GM23338 (cell line): ENCODE measurements around the gene BNC2. TPM values are rescaled to one million over a fixed set of nuclear protein-coding genes. Genes with fewer than 3 reads are reported as not detected.

ENCODE experiments used
- ATAC-seq: fragments of 200-7000 bp; cut with Tn5 transposase; 3 replicates; pipeline ENCODE4 v1.9.1; 2020
- DNase-seq: peaks from one replicate; pipeline ENCODE4 v3.0.0-alpha.2; 2015; ENCODE audit warnings: low spot score
- H2AFZ ChIP-seq: fragments of 200-600 bp; sonication (generic); 2 replicates; pipeline ENCODE4 v1.8.0; 2016; ENCODE audit warnings: antibody characterized with exemption, mild to moderate bottlenecking, moderate library complexity
- H3F3A ChIP-seq: fragments of 200-600 bp; sonication (generic); replicated peaks from 2 replicates; pipeline ENCODE4 v1.8.0; 2017; ENCODE audit warnings: antibody characterized with exemption, mixed run types, low read depth
- H3K27ac ChIP-seq: fragments of 200-600 bp; sonication (generic); 2 replicates; pipeline ENCODE4 v1.6.1; 2016; ENCODE audit warnings: low read depth
- H3K27me3 ChIP-seq: fragments of 200-600 bp; sonication (generic); 2 replicates; pipeline ENCODE4 v1.8.0; 2016; ENCODE audit warnings: mild to moderate bottlenecking, mixed run types, moderate library complexity; ENCODE audit not compliant: insufficient read depth
- H3K36me3 ChIP-seq: fragments of 200-600 bp; sonication (generic); 2 replicates; pipeline ENCODE4 v1.8.0; 2016; ENCODE audit warnings: mild to moderate bottlenecking; ENCODE audit not compliant: insufficient read depth
- H3K4me1 ChIP-seq: fragments of 200-600 bp; sonication (generic); 2 replicates; pipeline ENCODE4 v1.8.0; 2016; ENCODE audit warnings: mild to moderate bottlenecking, moderate library complexity; ENCODE audit not compliant: insufficient read depth
- H3K4me2 ChIP-seq: fragments of 200-600 bp; sonication (generic); 2 replicates; pipeline ENCODE4 v1.7.1; 2017; ENCODE audit warnings: mixed run types
- H3K4me3 ChIP-seq: fragments of 200-600 bp; sonication (generic); 2 replicates; pipeline ENCODE4 v1.6.1; 2016; ENCODE audit warnings: mixed run types
- H3K79me2 ChIP-seq: fragments of 200-600 bp; sonication (generic); replicated peaks from 2 replicates; pipeline ENCODE4 v1.8.0; 2017; ENCODE audit warnings: mild to moderate bottlenecking; ENCODE audit not compliant: insufficient read depth
- H3K9me2 ChIP-seq: fragments of 200-600 bp; sonication (generic); 2 replicates; pipeline ENCODE4 v1.8.0; 2017; ENCODE audit not compliant: insufficient read depth
- H4K20me1 ChIP-seq: fragments of 200-600 bp; sonication (generic); replicated peaks from 2 replicates; pipeline ENCODE4 v1.8.0; 2017; ENCODE audit warnings: mild to moderate bottlenecking; ENCODE audit not compliant: insufficient read depth
- H3K27ac Mint-ChIP-seq: 2 replicates; pipeline ENCODE4 v1.8.0; 2020; ENCODE audit warnings: inconsistent platforms, mild to moderate bottlenecking, moderate library complexity, mixed read lengths
- H3K27me3 Mint-ChIP-seq: 3 replicates; pipeline ENCODE4 v1.8.0; 2022; ENCODE audit warnings: low read depth, mild to moderate bottlenecking, moderate library complexity, mixed read lengths, inconsistent platforms; ENCODE audit not compliant: insufficient read depth, poor library complexity
- H3K36me3 Mint-ChIP-seq: 3 replicates; pipeline ENCODE4 v1.8.0; 2021; ENCODE audit warnings: low read depth, mild to moderate bottlenecking, inconsistent platforms, moderate library complexity, mixed read lengths
- H3K4me1 Mint-ChIP-seq: 3 replicates; pipeline ENCODE4 v1.8.0; 2020; ENCODE audit warnings: mild to moderate bottlenecking, inconsistent platforms, mixed read lengths
- H3K4me3 Mint-ChIP-seq: 3 replicates; pipeline ENCODE4 v1.8.0; 2021; ENCODE audit warnings: moderate library complexity, mild to moderate bottlenecking, inconsistent platforms, mixed read lengths
- H3K9me3 Mint-ChIP-seq: 3 replicates; pipeline ENCODE4 v1.8.0; 2020; ENCODE audit warnings: moderate library complexity, mild to moderate bottlenecking, inconsistent platforms, mixed read lengths
- CREB1 ChIP-seq: fragments of 250-450 bp; sonication (Bioruptor Pico); IDR thresholded peaks from 2 replicates; pipeline ENCODE4 v1.5.0; 2020; ENCODE audit warnings: low read depth, mild to moderate bottlenecking, moderate library complexity
- EZH2 ChIP-seq: fragments of 200-600 bp; sonication (generic); IDR thresholded peaks from one replicate; pipeline ENCODE4 v1.8.0; 2017; ENCODE audit warnings: antibody characterized with exemption, mild to moderate bottlenecking, low read depth; ENCODE audit not compliant: unreplicated experiment
- EZH2phosphoT487 ChIP-seq: fragments of 200-600 bp; sonication (generic); IDR thresholded peaks from one replicate; pipeline ENCODE4 v1.8.1; 2018; ENCODE audit warnings: antibody characterized with exemption; ENCODE audit not compliant: unreplicated experiment
- JUNB ChIP-seq: IDR thresholded peaks from one replicate; pipeline ENCODE4 v1.6.1; 2016; ENCODE audit warnings: antibody characterized with exemption; ENCODE audit not compliant: unreplicated experiment
- POLR2AphosphoS5 ChIP-seq: IDR thresholded peaks from 2 replicates; pipeline ENCODE4 v1.6.1; 2016; ENCODE audit warnings: antibody characterized with exemption, low read depth
- ZNF114 ChIP-seq: fragments of 250-450 bp; sonication (Bioruptor Pico); IDR thresholded peaks from 2 replicates; pipeline ENCODE4 v1.5.0; 2020; ENCODE audit warnings: mild to moderate bottlenecking, moderate library complexity
- ZNF331 ChIP-seq: fragments of 250-450 bp; sonication (Bioruptor Pico); IDR thresholded peaks from 2 replicates; pipeline ENCODE4 v1.5.0; 2020; ENCODE audit warnings: low read depth, mild to moderate bottlenecking, moderate library complexity
- polyA plus RNA-seq: library from polyadenylated mRNA; unstranded; fragments of >200 nt; fragmentation: Nextera tagmentation; extraction: Ambion mirVana; gene quantifications from 2 replicates; pipeline ENCODE4 v1.2.1, GENCODE V29; 2016
- total RNA-seq: library from RNA; depleted of rRNA; stranded (reverse); fragments of >200 nt; shearing (Covaris generic); gene quantifications from 2 replicates; pipeline ENCODE4 v1.2.3, GENCODE V29; 2014
- TF ChIP-seq, protein P1 (sequence below), 2 experiments: fragments of 200-600 bp in 1 of 2; sonication (generic) in 1 of 2; conservative IDR thresholded peaks; 2 replicates each; pipeline versions ENCODE4 v1.5.1 to v1.6.1; 2016 to 2017; ENCODE audit warnings: antibody characterized with exemption in 2 of 2, low read depth in 2 of 2, mild to moderate bottlenecking in 2 of 2, moderate library complexity in 1 of 2
- TF ChIP-seq, protein P2 (sequence below): fragments of 250-450 bp; sonication (Bioruptor Pico); IDR thresholded peaks from 2 replicates; pipeline ENCODE4 v1.5.0; 2020; ENCODE audit warnings: mild to moderate bottlenecking, moderate library complexity

Gene BNC2
- total and polyA plus RNA-seq, 2 experiments from 2014 or later = 12.7 to 13.2 TPM

DNA sequence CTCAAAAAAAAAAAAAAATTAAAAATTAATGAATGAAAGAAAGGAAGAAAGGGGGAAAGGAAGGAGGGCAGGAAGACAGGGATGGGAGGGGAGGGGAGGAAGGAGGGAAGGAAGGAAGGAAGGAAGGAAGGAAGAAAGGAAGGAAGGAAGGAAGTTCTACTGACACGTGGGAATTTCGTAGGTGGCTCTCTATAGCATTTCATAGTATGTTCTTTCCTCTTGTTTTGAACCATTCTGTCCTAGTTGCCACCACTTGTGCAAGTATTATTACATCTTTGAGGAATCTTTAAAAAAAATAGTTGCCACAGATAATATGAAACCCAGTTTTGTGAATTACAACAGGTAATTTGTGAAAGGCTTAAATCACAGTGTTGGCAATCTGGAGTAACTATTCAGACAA, 253.8 kb downstream of the BNC2 start (continued):
- TF ChIP-seq, protein P1, sequence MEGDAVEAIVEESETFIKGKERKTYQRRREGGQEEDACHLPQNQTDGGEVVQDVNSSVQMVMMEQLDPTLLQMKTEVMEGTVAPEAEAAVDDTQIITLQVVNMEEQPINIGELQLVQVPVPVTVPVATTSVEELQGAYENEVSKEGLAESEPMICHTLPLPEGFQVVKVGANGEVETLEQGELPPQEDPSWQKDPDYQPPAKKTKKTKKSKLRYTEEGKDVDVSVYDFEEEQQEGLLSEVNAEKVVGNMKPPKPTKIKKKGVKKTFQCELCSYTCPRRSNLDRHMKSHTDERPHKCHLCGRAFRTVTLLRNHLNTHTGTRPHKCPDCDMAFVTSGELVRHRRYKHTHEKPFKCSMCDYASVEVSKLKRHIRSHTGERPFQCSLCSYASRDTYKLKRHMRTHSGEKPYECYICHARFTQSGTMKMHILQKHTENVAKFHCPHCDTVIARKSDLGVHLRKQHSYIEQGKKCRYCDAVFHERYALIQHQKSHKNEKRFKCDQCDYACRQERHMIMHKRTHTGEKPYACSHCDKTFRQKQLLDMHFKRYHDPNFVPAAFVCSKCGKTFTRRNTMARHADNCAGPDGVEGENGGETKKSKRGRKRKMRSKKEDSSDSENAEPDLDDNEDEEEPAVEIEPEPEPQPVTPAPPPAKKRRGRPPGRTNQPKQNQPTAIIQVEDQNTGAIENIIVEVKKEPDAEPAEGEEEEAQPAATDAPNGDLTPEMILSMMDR (conservative IDR thresholded peaks at IDR 0.05; ENCODE audit: low read depth in 2 of 2) = no peak

DNA sequence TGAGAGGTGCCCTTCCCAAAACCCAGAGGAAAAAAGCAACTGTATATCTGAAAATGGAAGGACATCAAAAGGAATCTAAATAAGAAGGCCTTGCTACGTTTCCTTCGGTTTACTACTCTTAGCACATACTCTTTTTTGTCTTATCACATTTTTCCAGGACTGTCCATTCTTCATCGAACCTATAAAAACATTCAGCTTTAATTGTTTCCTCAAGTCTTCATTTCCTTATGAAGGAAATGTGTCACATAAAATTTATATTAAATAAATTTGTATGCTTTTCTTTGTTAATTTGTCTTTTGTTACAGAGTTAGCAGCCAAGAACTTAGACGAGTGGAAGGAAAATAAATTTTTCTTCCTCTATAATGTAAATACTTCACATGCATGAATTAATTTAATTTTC, 255.0 kb downstream of the BNC2 start:
- peaks cover 54% of the 10 kb centered on the region for H3K4me1 Mint-ChIP-seq
- DNase-seq = no peak
- H3K79me2 ChIP-seq = peaks cover 14% of the 10 kb centered on the region
- H3K9me2 ChIP-seq = no peaks in the 10 kb centered on the region
- no peaks in the 10 kb centered on the region for H3K36me3 Mint-ChIP-seq
- no peaks in the 10 kb centered on the region for H4K20me1 ChIP-seq
- H3K27me3 ChIP-seq = no peaks in the 10 kb centered on the region
- no peak overlapping the region for H3K4me2 ChIP-seq
- H3K36me3 ChIP-seq = no peaks in the 10 kb centered on the region
- no peak for TF ChIP-seq EZH2phosphoT487
- no peak for TF ChIP-seq ZNF114 (CRISPR knock-in tag)
- H3K4me3 Mint-ChIP-seq = no peak overlapping the region
- no peaks in the 10 kb centered on the region for H3K9me3 Mint-ChIP-seq
- peaks cover 3% of the 10 kb centered on the region for H3K27me3 Mint-ChIP-seq
- H3K4me3 ChIP-seq = no peak overlapping the region
- no peak overlapping the region for H3K27ac ChIP-seq
- peaks cover 43% of the 10 kb centered on the region for H3K4me1 ChIP-seq
- ATAC-seq = no peak
- no peak overlapping the region for H2AFZ ChIP-seq
- no peaks in the 10 kb centered on the region for H3F3A ChIP-seq
- H3K27ac Mint-ChIP-seq = no peak overlapping the region; the same call in 1 of the 2 replicates

DNA sequence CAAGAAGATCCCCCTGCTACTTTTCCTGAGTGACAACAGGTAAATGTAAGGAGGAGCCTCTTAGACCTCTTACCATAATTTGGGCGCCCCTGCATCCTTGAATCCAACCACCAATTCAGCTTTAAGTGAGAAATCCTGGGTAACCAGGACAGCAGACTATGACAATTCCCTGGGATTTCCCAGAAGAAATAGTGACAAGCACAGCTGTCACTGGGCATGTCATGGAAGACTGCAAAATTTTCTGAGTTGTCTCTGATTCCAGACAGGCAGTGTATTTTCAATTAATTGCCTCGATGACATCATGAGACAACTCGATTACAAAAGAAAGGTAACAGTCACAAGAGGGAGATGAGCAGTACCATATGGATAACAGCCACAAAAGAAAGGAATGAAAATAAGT, 256.9 kb downstream of the BNC2 start:
- no peak overlapping the region for H2AFZ ChIP-seq
- no peak overlapping the region for H3K4me2 ChIP-seq
- Mint-ChIP-seq H3K36me3 (no peaks in the 10 kb centered on the region), H3K27ac (no peak overlapping the region), H3K9me3 (no peaks in the 10 kb centered on the region), H3K4me3 (no peak overlapping the region), H3K4me1 (peaks cover 50% of the 10 kb centered on the region), H3K27me3 (peaks cover 4% of the 10 kb centered on the region)
- no peak for ATAC-seq
- H3K4me1 ChIP-seq = peaks cover 44% of the 10 kb centered on the region
- no peak for DNase-seq
- no peaks in the 10 kb centered on the region for H4K20me1 ChIP-seq
- no peak overlapping the region for H3K4me3 ChIP-seq
- no peaks in the 10 kb centered on the region for H3K9me2 ChIP-seq
- no peak overlapping the region for H3K27ac ChIP-seq
- peaks cover 15% of the 10 kb centered on the region for H3K79me2 ChIP-seq
- no peaks in the 10 kb centered on the region for H3K36me3 ChIP-seq
- no peaks in the 10 kb centered on the region for H3K27me3 ChIP-seq
- H3F3A ChIP-seq = no peaks in the 10 kb centered on the region
- TF ChIP-seq ZNF114 (CRISPR knock-in tag) (no peak), JUNB (no peak), EZH2 (no peak), POLR2AphosphoS5 (no peak), CREB1 (CRISPR knock-in tag) (no peak), EZH2phosphoT487 (no peak), ZNF331 (no peak)
- TF ChIP-seq, protein P2, sequence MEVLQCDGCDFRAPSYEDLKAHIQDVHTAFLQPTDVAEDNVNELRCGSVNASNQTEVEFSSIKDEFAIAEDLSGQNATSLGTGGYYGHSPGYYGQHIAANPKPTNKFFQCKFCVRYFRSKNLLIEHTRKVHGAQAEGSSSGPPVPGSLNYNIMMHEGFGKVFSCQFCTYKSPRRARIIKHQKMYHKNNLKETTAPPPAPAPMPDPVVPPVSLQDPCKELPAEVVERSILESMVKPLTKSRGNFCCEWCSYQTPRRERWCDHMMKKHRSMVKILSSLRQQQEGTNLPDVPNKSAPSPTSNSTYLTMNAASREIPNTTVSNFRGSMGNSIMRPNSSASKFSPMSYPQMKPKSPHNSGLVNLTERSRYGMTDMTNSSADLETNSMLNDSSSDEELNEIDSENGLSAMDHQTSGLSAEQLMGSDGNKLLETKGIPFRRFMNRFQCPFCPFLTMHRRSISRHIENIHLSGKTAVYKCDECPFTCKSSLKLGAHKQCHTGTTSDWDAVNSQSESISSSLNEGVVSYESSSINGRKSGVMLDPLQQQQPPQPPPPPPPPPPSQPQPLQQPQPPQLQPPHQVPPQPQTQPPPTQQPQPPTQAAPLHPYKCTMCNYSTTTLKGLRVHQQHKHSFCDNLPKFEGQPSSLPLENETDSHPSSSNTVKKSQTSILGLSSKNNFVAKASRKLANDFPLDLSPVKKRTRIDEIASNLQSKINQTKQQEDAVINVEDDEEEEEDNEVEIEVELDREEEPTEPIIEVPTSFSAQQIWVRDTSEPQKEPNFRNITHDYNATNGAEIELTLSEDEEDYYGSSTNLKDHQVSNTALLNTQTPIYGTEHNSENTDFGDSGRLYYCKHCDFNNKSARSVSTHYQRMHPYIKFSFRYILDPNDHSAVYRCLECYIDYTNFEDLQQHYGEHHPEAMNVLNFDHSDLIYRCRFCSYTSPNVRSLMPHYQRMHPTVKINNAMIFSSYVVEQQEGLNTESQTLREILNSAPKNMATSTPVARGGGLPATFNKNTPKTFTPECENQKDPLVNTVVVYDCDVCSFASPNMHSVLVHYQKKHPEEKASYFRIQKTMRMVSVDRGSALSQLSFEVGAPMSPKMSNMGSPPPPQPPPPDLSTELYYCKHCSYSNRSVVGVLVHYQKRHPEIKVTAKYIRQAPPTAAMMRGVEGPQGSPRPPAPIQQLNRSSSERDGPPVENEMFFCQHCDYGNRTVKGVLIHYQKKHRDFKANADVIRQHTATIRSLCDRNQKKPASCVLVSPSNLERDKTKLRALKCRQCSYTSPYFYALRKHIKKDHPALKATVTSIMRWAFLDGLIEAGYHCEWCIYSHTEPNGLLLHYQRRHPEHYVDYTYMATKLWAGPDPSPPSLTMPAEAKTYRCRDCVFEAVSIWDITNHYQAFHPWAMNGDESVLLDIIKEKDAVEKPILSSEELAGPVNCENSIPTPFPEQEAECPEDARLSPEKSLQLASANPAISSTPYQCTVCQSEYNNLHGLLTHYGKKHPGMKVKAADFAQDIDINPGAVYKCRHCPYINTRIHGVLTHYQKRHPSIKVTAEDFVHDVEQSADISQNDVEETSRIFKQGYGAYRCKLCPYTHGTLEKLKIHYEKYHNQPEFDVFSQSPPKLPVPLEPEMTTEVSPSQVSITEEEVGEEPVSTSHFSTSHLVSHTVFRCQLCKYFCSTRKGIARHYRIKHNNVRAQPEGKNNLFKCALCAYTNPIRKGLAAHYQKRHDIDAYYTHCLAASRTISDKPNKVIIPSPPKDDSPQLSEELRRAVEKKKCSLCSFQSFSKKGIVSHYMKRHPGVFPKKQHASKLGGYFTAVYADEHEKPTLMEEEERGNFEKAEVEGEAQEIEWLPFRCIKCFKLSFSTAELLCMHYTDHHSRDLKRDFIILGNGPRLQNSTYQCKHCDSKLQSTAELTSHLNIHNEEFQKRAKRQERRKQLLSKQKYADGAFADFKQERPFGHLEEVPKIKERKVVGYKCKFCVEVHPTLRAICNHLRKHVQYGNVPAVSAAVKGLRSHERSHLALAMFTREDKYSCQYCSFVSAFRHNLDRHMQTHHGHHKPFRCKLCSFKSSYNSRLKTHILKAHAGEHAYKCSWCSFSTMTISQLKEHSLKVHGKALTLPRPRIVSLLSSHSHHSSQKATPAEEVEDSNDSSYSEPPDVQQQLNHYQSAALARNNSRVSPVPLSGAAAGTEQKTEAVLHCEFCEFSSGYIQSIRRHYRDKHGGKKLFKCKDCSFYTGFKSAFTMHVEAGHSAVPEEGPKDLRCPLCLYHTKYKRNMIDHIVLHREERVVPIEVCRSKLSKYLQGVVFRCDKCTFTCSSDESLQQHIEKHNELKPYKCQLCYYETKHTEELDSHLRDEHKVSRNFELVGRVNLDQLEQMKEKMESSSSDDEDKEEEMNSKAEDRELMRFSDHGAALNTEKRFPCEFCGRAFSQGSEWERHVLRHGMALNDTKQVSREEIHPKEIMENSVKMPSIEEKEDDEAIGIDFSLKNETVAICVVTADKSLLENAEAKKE (CRISPR knock-in tag) = no peak
- TF ChIP-seq, protein P1 (conservative IDR thresholded peaks at IDR 0.05; ENCODE audit: low read depth in 2 of 2) = no peak
